Smooth muscle cell (in vitro differentiated cells): ENCODE results near the gene UAP1L1. TPM values are rescaled to one million over a fixed set of nuclear protein-coding genes. Genes with fewer than 3 reads are reported as not detected.

ENCODE experiments used
- DNase-seq: peaks from one replicate; lab custom pipeline; 2025; ENCODE audit not compliant: unreplicated experiment; lab: John Stamatoyannopoulos, UW
- H2AFZ ChIP-seq: fragments of 200-600 bp; sonication (generic); 2 replicates; pipeline ENCODE4 v1.6.0; 2016; ENCODE audit warnings: antibody characterized with exemption, low read depth, mild to moderate bottlenecking
- H3F3A ChIP-seq: fragments of 200-600 bp; sonication (generic); 2 replicates; pipeline ENCODE4 v1.6.0; 2017; ENCODE audit warnings: antibody characterized with exemption, low read depth
- H3K27ac ChIP-seq: fragments of 200-600 bp; sonication (generic); 2 replicates; pipeline ENCODE4 v1.5.1; 2016; ENCODE audit warnings: low read depth, mild to moderate bottlenecking
- H3K27me3 ChIP-seq: fragments of 200-600 bp; sonication (generic); 2 replicates; pipeline ENCODE4 v1.6.1; 2016; ENCODE audit warnings: low read depth, mild to moderate bottlenecking
- H3K36me3 ChIP-seq: fragments of 200-600 bp; sonication (generic); 2 replicates; pipeline ENCODE4 v1.5.1; 2016; ENCODE audit warnings: low read depth
- H3K4me1 ChIP-seq: fragments of 200-600 bp; sonication (generic); 2 replicates; pipeline ENCODE4 v1.5.1; 2016; ENCODE audit warnings: low read depth
- H3K4me2 ChIP-seq: fragments of 200-600 bp; sonication (generic); 2 replicates; pipeline ENCODE4 v1.6.0; 2016; ENCODE audit warnings: mild to moderate bottlenecking
- H3K4me3 ChIP-seq: fragments of 200-600 bp; sonication (generic); 2 replicates; pipeline ENCODE4 v1.5.1; 2016; ENCODE audit warnings: mild to moderate bottlenecking
- H3K79me2 ChIP-seq: fragments of 200-600 bp; sonication (generic); 2 replicates; pipeline ENCODE4 v1.6.0; 2016; ENCODE audit warnings: low read depth, mild to moderate bottlenecking
- H3K9ac ChIP-seq: fragments of 200-600 bp; sonication (generic); 2 replicates; pipeline ENCODE4 v1.6.0; 2016; ENCODE audit warnings: low read depth
- H3K9me3 ChIP-seq: fragments of 200-600 bp; sonication (generic); replicated peaks from 2 replicates; pipeline ENCODE4 v1.5.1; 2016; ENCODE audit warnings: low read depth
- H4K20me1 ChIP-seq: fragments of 200-600 bp; sonication (generic); 2 replicates; pipeline ENCODE4 v1.6.0; 2016; ENCODE audit warnings: low read depth
- CTCF ChIP-seq: fragments of 200-600 bp; sonication (generic); IDR thresholded peaks from 2 replicates; pipeline ENCODE4 v1.5.1; 2017; ENCODE audit warnings: borderline replicate concordance, mild to moderate bottlenecking, antibody characterized with exemption; ENCODE audit not compliant: insufficient read depth, poor library complexity, severe bottlenecking
- WGBS: methylation state at CpG from one replicate; pipeline ENCODE4 v1.1.7; 2016; ENCODE audit warnings: low lambda C conversion rate; 5-methylcytosine and 5-hydroxymethylcytosine counted together
- polyA plus RNA-seq: library from polyadenylated mRNA; unstranded; fragments of >200 nt; fragmentation: Nextera tagmentation; extraction: Ambion mirVana; gene quantifications from 2 replicates; pipeline ENCODE4 v1.2.1, GENCODE V29; 2016
- total RNA-seq: library from RNA; depleted of rRNA; stranded (reverse); fragments of >200 nt; gene quantifications from 2 replicates; pipeline ENCODE4 v1.2.3, GENCODE V29; 2014

Gene UAP1L1
- total and polyA plus RNA-seq, 2 experiments from 2014 or later, result 5.8 to 23.8 TPM

- H4K20me1 ChIP-seq, result no peaks in the 10 kb centered on the region
- no peak overlapping the region for H3K4me2 ChIP-seq
- H3K79me2 ChIP-seq, result no peaks in the 10 kb centered on the region
- TF ChIP-seq CTCF, result no peak
- no peak overlapping the region for H3K27ac ChIP-seq
- H3K27me3 ChIP-seq, result peaks cover 6% of the 10 kb centered on the region
- H3K36me3 ChIP-seq, result no peaks in the 10 kb centered on the region
- no peak for DNase-seq
- H3K4me3 ChIP-seq, result no peak overlapping the region
- no peak overlapping the region for H2AFZ ChIP-seq
- 94% methylated on average over 26 of the region's 26 CpGs for WGBS
- no peaks in the 10 kb centered on the region for H3K9me3 ChIP-seq
- H3K4me1 ChIP-seq, result peaks cover 6% of the 10 kb centered on the region
- no peak overlapping the region for H3K9ac ChIP-seq
- no peaks in the 10 kb centered on the region for H3F3A ChIP-seq
These were observed 11.0 kb upstream of the UAP1L1 start for GRCh38 chr9:137066096-137066861.

GRCh38 chr9:137067860-137068538 is 9.3 kb upstream of the UAP1L1 start:
- TF ChIP-seq CTCF, result peak; percentile 66
- no peaks in the 10 kb centered on the region for H4K20me1 ChIP-seq
- H3K27ac ChIP-seq, result no peak overlapping the region
- no peaks in the 10 kb centered on the region for H3K79me2 ChIP-seq
- H3K9ac ChIP-seq, result no peak overlapping the region
- H3K4me1 ChIP-seq, result peaks cover 8% of the 10 kb centered on the region
- H3K27me3 ChIP-seq, result peaks cover 6% of the 10 kb centered on the region
- H3F3A ChIP-seq, result no peaks in the 10 kb centered on the region
- no peak overlapping the region for H2AFZ ChIP-seq
- no peak overlapping the region for H3K4me2 ChIP-seq
- DNase-seq, result peak; percentile 21
- H3K36me3 ChIP-seq, result no peaks in the 10 kb centered on the region
- 62% methylated on average over 12 of the region's 12 CpGs for WGBS
- no peaks in the 10 kb centered on the region for H3K9me3 ChIP-seq
- no peak overlapping the region for H3K4me3 ChIP-seq

DNA sequence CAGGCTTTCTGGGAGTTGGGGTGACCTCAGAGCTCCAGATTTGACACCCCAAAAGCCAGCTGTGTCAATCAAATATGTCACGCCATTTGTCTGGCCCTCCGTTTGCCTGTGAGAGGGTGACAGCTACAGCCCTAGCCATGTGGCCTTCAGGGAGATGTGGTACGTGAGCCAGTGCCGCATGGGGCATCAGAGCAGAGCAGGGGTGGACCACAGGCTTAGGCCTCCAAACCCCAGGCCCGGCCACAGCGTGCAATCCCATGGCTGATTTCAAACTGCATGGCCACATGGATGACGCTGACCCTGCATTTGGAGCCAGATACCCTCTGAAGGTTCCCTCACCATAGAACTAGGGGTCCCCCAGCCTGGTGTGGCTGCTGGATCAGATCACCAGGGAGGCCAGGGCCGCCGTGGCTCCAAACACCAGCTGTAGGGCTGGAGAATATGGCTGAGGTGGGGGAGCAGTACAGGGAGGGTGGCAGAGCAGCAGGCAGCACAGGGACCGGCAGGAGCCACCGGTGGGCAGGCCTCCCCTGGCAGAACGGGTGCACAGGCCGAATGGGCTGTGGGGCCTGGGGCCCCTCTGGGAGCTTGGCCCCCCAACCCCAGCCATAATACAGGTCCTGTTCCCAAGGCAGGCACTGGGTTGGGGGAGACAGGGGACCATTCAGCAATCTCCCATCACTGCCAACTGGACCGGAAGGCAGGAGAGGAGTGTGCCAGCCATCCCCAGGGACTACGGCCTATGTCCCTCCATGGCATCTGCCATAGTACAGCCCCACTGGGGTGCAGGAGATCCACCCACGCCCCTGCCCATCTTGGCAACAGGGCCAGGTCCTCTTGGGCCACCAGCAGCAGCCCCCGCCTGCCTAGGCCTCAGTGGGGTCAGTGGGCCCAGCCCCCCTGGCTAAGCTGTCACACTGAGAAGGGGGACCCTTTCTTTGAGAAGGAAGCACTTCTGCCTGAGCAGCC is 8.5 kb upstream of the UAP1L1 start:
- no peak for TF ChIP-seq CTCF
- Histone ChIP-seq H3K36me3 (no peaks in the 10 kb centered on the region), H3K79me2 (no peaks in the 10 kb centered on the region), H3K4me2 (peak overlapping the region; percentile 95), H2AFZ (no peak overlapping the region), H3K27ac (no peak overlapping the region), H3K27me3 (peaks cover 6% of the 10 kb centered on the region), H3K9ac (no peak overlapping the region), H3K4me1 (peaks cover 8% of the 10 kb centered on the region), H4K20me1 (no peaks in the 10 kb centered on the region), H3K9me3 (no peaks in the 10 kb centered on the region), H3F3A (no peaks in the 10 kb centered on the region), H3K4me3 (no peak overlapping the region)
- no peak for DNase-seq
- 88% methylated on average over 17 of the region's 17 CpGs for WGBS
